ENCODE measurements around the gene MIGA2.

MIGA2 gene

GRCh38 chr9:129107651-129108050 lies 71.2 kb downstream of the MIGA2 start:
- no peak overlapping the region for H2BK5ac ChIP-seq (ENCODE audit: low read length)
- H3K27ac ChIP-seq (ENCODE audit: low read depth, low read length), result no peak overlapping the region
- no peak overlapping the region for H2BK15ac ChIP-seq (replicated peaks; ENCODE audit: low read depth)
- no peak overlapping the region for H3K18ac ChIP-seq (ENCODE audit: low read length)
- H3K36me3 ChIP-seq (ENCODE audit: control insufficient read depth, insufficient read depth, low read length), result no peaks in the 10 kb centered on the region
- H3K4me1 ChIP-seq (ENCODE audit: control insufficient read depth, low read depth, low read length), result no peaks in the 10 kb centered on the region
- H3K4ac ChIP-seq (ENCODE audit: low read depth, low read length), result no peak overlapping the region
- no peak overlapping the region for H4K8ac ChIP-seq (ENCODE audit: low read depth, low read length)
- H3K56ac ChIP-seq (ENCODE audit: low read length), result no peak overlapping the region
- no peaks in the 10 kb centered on the region for H3K79me1 ChIP-seq (ENCODE audit: low read length)
- no peaks in the 10 kb centered on the region for H3K27me3 ChIP-seq (ENCODE audit: insufficient read depth, low read length, poor library complexity)
- H3K23ac ChIP-seq (ENCODE audit: low read length), result no peak overlapping the region
- H3K4me3 ChIP-seq (ENCODE audit: low read length), result no peak overlapping the region
- no peak overlapping the region for H2BK120ac ChIP-seq (ENCODE audit: low read depth, low read length)
- WGBS (ENCODE audit: extremely low coverage, insufficient coverage, low lambda C conversion rate), result no CpG with 5 or more reads among the region's 13 CpGs
- H3K9ac ChIP-seq (ENCODE audit: low read length), result no peak overlapping the region
- H3K4me2 ChIP-seq (ENCODE audit: low read length), result no peak overlapping the region
- H4K5ac ChIP-seq (ENCODE audit: low read length), result no peak overlapping the region
- H2AK5ac ChIP-seq (ENCODE audit: low read length), result no peak overlapping the region
- peaks cover 6% of the 10 kb centered on the region for H3K79me2 ChIP-seq (ENCODE audit: control insufficient read depth, insufficient read depth, low read length)
- DNase-seq, result no peak

GRCh38 chr9:129108083-129108804 lies 71.8 kb downstream of the MIGA2 start:
- no peaks in the 10 kb centered on the region for H3K27me3 ChIP-seq (ENCODE audit: insufficient read depth, low read length, poor library complexity)

GRCh38 chr9:129108805-129109536 lies 72.5 kb downstream of the MIGA2 start:
- Histone ChIP-seq H3K4me1 (ENCODE audit: control insufficient read depth, low read depth, low read length) (no peaks in the 10 kb centered on the region), H3K56ac (ENCODE audit: low read length) (no peak overlapping the region), H2BK15ac (replicated peaks; ENCODE audit: low read depth) (no peak overlapping the region), H3K27me3 (ENCODE audit: insufficient read depth, low read length, poor library complexity) (no peaks in the 10 kb centered on the region), H4K5ac (ENCODE audit: low read length) (no peak overlapping the region), H3K79me2 (ENCODE audit: control insufficient read depth, insufficient read depth, low read length) (peaks cover 11% of the 10 kb centered on the region), H3K4me2 (ENCODE audit: low read length) (no peak overlapping the region), H3K4me3 (ENCODE audit: low read length) (no peak overlapping the region), H2BK5ac (ENCODE audit: low read length) (no peak overlapping the region), H3K18ac (ENCODE audit: low read length) (no peak overlapping the region), H3K79me1 (ENCODE audit: low read length) (no peaks in the 10 kb centered on the region), H3K4ac (ENCODE audit: low read depth, low read length) (no peak overlapping the region), H3K9ac (ENCODE audit: low read length) (no peak overlapping the region), H4K8ac (ENCODE audit: low read depth, low read length) (no peak overlapping the region), H3K23ac (ENCODE audit: low read length) (no peak overlapping the region), H3K36me3 (ENCODE audit: control insufficient read depth, insufficient read depth, low read length) (no peaks in the 10 kb centered on the region), H3K27ac (ENCODE audit: low read depth, low read length) (no peak overlapping the region), H2BK120ac (ENCODE audit: low read depth, low read length) (no peak overlapping the region), H2AK5ac (ENCODE audit: low read length) (no peak overlapping the region)
- no CpG with 5 or more reads among the region's 10 CpGs for WGBS (ENCODE audit: extremely low coverage, insufficient coverage, low lambda C conversion rate)
- DNase-seq, result no peak

More at GRCh38 chr9:129108083-129108804, 71.8 kb downstream of the MIGA2 start:
- H3K4me1 ChIP-seq (ENCODE audit: control insufficient read depth, low read depth, low read length), result no peaks in the 10 kb centered on the region
- no CpG with 5 or more reads among the region's 13 CpGs for WGBS (ENCODE audit: extremely low coverage, insufficient coverage, low lambda C conversion rate)
- no peak overlapping the region for H2BK120ac ChIP-seq (ENCODE audit: low read depth, low read length)
- no peak overlapping the region for H3K27ac ChIP-seq (ENCODE audit: low read depth, low read length)
- peaks cover 7% of the 10 kb centered on the region for H3K79me2 ChIP-seq (ENCODE audit: control insufficient read depth, insufficient read depth, low read length)
- no peak overlapping the region for H3K56ac ChIP-seq (ENCODE audit: low read length)
- H3K23ac ChIP-seq (ENCODE audit: low read length), result no peak overlapping the region
- H3K4ac ChIP-seq (ENCODE audit: low read depth, low read length), result no peak overlapping the region
- no peak overlapping the region for H2BK15ac ChIP-seq (replicated peaks; ENCODE audit: low read depth)
- H3K36me3 ChIP-seq (ENCODE audit: control insufficient read depth, insufficient read depth, low read length), result no peaks in the 10 kb centered on the region
- H3K79me1 ChIP-seq (ENCODE audit: low read length), result no peaks in the 10 kb centered on the region
- H3K18ac ChIP-seq (ENCODE audit: low read length), result no peak overlapping the region
- no peak overlapping the region for H2AK5ac ChIP-seq (ENCODE audit: low read length)
- no peak overlapping the region for H2BK5ac ChIP-seq (ENCODE audit: low read length)
- no peak overlapping the region for H4K5ac ChIP-seq (ENCODE audit: low read length)
- H3K9ac ChIP-seq (ENCODE audit: low read length), result no peak overlapping the region
- H4K8ac ChIP-seq (ENCODE audit: low read depth, low read length), result no peak overlapping the region
- H3K4me2 ChIP-seq (ENCODE audit: low read length), result no peak overlapping the region
- no peak for DNase-seq
- no peak overlapping the region for H3K4me3 ChIP-seq (ENCODE audit: low read length)

GRCh38 chr9:129109537-129109903 lies 73.1 kb downstream of the MIGA2 start:
- Histone ChIP-seq H3K27ac (ENCODE audit: low read depth, low read length) (no peak overlapping the region), H3K18ac (ENCODE audit: low read length) (no peak overlapping the region), H3K36me3 (ENCODE audit: control insufficient read depth, insufficient read depth, low read length) (no peaks in the 10 kb centered on the region), H3K27me3 (ENCODE audit: insufficient read depth, low read length, poor library complexity) (no peaks in the 10 kb centered on the region), H3K56ac (ENCODE audit: low read length) (no peak overlapping the region), H3K79me2 (ENCODE audit: control insufficient read depth, insufficient read depth, low read length) (peaks cover 11% of the 10 kb centered on the region), H2AK5ac (ENCODE audit: low read length) (no peak overlapping the region), H2BK120ac (ENCODE audit: low read depth, low read length) (no peak overlapping the region), H2BK5ac (ENCODE audit: low read length) (no peak overlapping the region), H3K4ac (ENCODE audit: low read depth, low read length) (no peak overlapping the region), H4K8ac (ENCODE audit: low read depth, low read length) (no peak overlapping the region), H3K4me2 (ENCODE audit: low read length) (no peak overlapping the region), H3K23ac (ENCODE audit: low read length) (no peak overlapping the region), H2BK15ac (replicated peaks; ENCODE audit: low read depth) (no peak overlapping the region), H4K5ac (ENCODE audit: low read length) (no peak overlapping the region), H3K79me1 (ENCODE audit: low read length) (no peaks in the 10 kb centered on the region), H3K4me3 (ENCODE audit: low read length) (no peak overlapping the region), H3K4me1 (ENCODE audit: control insufficient read depth, low read depth, low read length) (no peaks in the 10 kb centered on the region), H3K9ac (ENCODE audit: low read length) (no peak overlapping the region)
- WGBS (ENCODE audit: extremely low coverage, insufficient coverage, low lambda C conversion rate), result no CpG with 5 or more reads among the region's 7 CpGs
- DNase-seq, result peak; percentile 41

GRCh38 chr9:129109952-129110739 lies 73.7 kb downstream of the MIGA2 start:
- no peak overlapping the region for H3K27ac ChIP-seq (ENCODE audit: low read depth, low read length)
- peak overlapping the region; percentile 98 for H3K23ac ChIP-seq (ENCODE audit: low read length)
- peaks cover 15% of the 10 kb centered on the region for H3K79me2 ChIP-seq (ENCODE audit: control insufficient read depth, insufficient read depth, low read length)
- peak overlapping the region; percentile 86 for H3K56ac ChIP-seq (ENCODE audit: low read length)
- no peak overlapping the region for H2BK5ac ChIP-seq (ENCODE audit: low read length)
- H2AK5ac ChIP-seq (ENCODE audit: low read length), result no peak overlapping the region
- peak overlapping the region; percentile 71 for H3K9ac ChIP-seq (ENCODE audit: low read length)
- DNase-seq, result peak; percentile 7
- H3K4me3 ChIP-seq (ENCODE audit: low read length), result peak overlapping the region; percentile 28
- H3K4me1 ChIP-seq (ENCODE audit: control insufficient read depth, low read depth, low read length), result no peaks in the 10 kb centered on the region
- H3K18ac ChIP-seq (ENCODE audit: low read length), result peak overlapping the region; percentile 19
- H3K4me2 ChIP-seq (ENCODE audit: low read length), result peak overlapping the region; percentile 81
- H4K8ac ChIP-seq (ENCODE audit: low read depth, low read length), result no peak overlapping the region
- H4K5ac ChIP-seq (ENCODE audit: low read length), result no peak overlapping the region
- no peak overlapping the region for H2BK120ac ChIP-seq (ENCODE audit: low read depth, low read length)
- no peak overlapping the region for H2BK15ac ChIP-seq (replicated peaks; ENCODE audit: low read depth)
- no peaks in the 10 kb centered on the region for H3K27me3 ChIP-seq (ENCODE audit: insufficient read depth, low read length, poor library complexity)
- no CpG with 5 or more reads among the region's 64 CpGs for WGBS (ENCODE audit: extremely low coverage, insufficient coverage, low lambda C conversion rate)
- no peak overlapping the region for H3K4ac ChIP-seq (ENCODE audit: low read depth, low read length)
- H3K79me1 ChIP-seq (ENCODE audit: low read length), result no peaks in the 10 kb centered on the region
- H3K36me3 ChIP-seq (ENCODE audit: control insufficient read depth, insufficient read depth, low read length), result no peaks in the 10 kb centered on the region

Data from mesendoderm (in vitro differentiated cells).